ENCODE measurements around the gene JAK2.

The JAK2 gene

DNA sequence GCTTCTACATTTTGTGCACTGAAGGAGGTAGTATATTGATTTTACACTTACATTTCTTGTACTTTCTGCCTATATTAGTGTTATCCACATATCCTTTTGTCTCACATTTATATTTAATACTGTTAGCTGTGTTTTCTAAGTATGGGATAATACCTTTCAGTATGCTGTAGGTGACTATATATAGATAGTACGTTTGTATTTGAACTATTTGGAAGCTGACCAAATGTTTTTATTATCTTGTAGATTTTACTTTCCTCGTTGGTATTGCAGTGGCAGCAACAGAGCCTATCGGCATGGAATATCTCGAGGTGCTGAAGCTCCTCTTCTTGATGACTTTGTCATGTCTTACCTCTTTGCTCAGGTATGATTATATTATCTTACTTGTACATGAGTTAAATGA is 59.1 kb downstream of the JAK2 start:
- whole genome bisulfite sequencing (ENCODE audit: extremely low coverage, insufficient coverage, low lambda C conversion rate): no CpG with 5 or more reads among the region's 4 CpGs
- H3K4ac ChIP-seq (ENCODE audit: low read depth, low read length): no peak overlapping the region
- H2BK120ac ChIP-seq (ENCODE audit: low read depth, low read length): no peak overlapping the region

DNA sequence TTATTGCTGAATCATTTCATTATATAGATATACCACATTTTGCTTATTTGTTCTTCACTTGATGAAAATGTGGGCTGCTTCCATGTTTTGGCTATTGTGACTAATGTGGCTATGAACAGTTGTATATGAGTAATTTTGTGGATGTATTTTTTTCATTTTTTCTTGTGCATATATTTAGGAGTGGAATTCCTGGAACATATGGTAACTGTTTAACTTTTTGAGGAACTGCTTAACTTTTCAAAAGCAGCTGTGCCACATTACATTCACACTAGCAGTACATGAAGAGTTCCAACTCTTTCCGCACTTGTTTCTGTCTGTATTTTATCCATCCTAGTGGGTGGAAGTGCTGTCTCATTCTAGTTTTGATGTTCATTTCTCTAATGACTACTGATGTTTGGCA is 67.8 kb downstream of the JAK2 start:
- H2AK5ac ChIP-seq (ENCODE audit: low read length): no peak overlapping the region
- no CpG with 5 or more reads among the region's 1 CpG for WGBS (ENCODE audit: extremely low coverage, insufficient coverage, low lambda C conversion rate)
- no peak overlapping the region for H3K4ac ChIP-seq (ENCODE audit: low read depth, low read length)
- no peak overlapping the region for H3K27ac ChIP-seq (ENCODE audit: low read depth, low read length)
- no peak overlapping the region for H3K23ac ChIP-seq (ENCODE audit: low read length)
- no peak overlapping the region for H3K4me2 ChIP-seq (ENCODE audit: low read length)
- H3K4me3 ChIP-seq (ENCODE audit: low read length): no peak overlapping the region
- H3K18ac ChIP-seq (ENCODE audit: low read length): no peak overlapping the region
- H3K79me2 ChIP-seq (ENCODE audit: control insufficient read depth, insufficient read depth, low read length): no peaks in the 10 kb centered on the region
- no peak overlapping the region for H4K8ac ChIP-seq (ENCODE audit: low read depth, low read length)
- H3K9ac ChIP-seq (ENCODE audit: low read length): no peak overlapping the region
- H3K56ac ChIP-seq (ENCODE audit: low read length): no peak overlapping the region
- H2BK15ac ChIP-seq (replicated peaks; ENCODE audit: low read depth): no peak overlapping the region
- no peak overlapping the region for H4K5ac ChIP-seq (ENCODE audit: low read length)
- no peaks in the 10 kb centered on the region for H3K79me1 ChIP-seq (ENCODE audit: low read length)
- DNase-seq: no peak
- H3K4me1 ChIP-seq (ENCODE audit: control insufficient read depth, low read depth, low read length): no peaks in the 10 kb centered on the region
- H2BK120ac ChIP-seq (ENCODE audit: low read depth, low read length): no peak overlapping the region
- no peaks in the 10 kb centered on the region for H3K36me3 ChIP-seq (ENCODE audit: control insufficient read depth, insufficient read depth, low read length)
- H3K27me3 ChIP-seq (ENCODE audit: insufficient read depth, low read length, poor library complexity): no peaks in the 10 kb centered on the region
- H2BK5ac ChIP-seq (ENCODE audit: low read length): no peak overlapping the region

More for the DNA sequence above, 59.1 kb downstream of the JAK2 start:
- Histone ChIP-seq H3K56ac (ENCODE audit: low read length) (no peak overlapping the region), H3K4me2 (ENCODE audit: low read length) (no peak overlapping the region), H3K36me3 (ENCODE audit: control insufficient read depth, insufficient read depth, low read length) (no peaks in the 10 kb centered on the region), H3K4me3 (ENCODE audit: low read length) (no peak overlapping the region), H3K79me1 (ENCODE audit: low read length) (no peaks in the 10 kb centered on the region), H2BK15ac (replicated peaks; ENCODE audit: low read depth) (no peak overlapping the region), H3K4me1 (ENCODE audit: control insufficient read depth, low read depth, low read length) (no peaks in the 10 kb centered on the region), H3K27ac (ENCODE audit: low read depth, low read length) (no peak overlapping the region), H2AK5ac (ENCODE audit: low read length) (no peak overlapping the region), H3K18ac (ENCODE audit: low read length) (no peak overlapping the region), H4K5ac (ENCODE audit: low read length) (no peak overlapping the region), H3K79me2 (ENCODE audit: control insufficient read depth, insufficient read depth, low read length) (no peaks in the 10 kb centered on the region), H2BK5ac (ENCODE audit: low read length) (no peak overlapping the region), H4K8ac (ENCODE audit: low read depth, low read length) (no peak overlapping the region), H3K27me3 (ENCODE audit: insufficient read depth, low read length, poor library complexity) (no peaks in the 10 kb centered on the region), H3K9ac (ENCODE audit: low read length) (no peak overlapping the region), H3K23ac (ENCODE audit: low read length) (no peak overlapping the region)
- no peak for DNase-seq

DNA sequence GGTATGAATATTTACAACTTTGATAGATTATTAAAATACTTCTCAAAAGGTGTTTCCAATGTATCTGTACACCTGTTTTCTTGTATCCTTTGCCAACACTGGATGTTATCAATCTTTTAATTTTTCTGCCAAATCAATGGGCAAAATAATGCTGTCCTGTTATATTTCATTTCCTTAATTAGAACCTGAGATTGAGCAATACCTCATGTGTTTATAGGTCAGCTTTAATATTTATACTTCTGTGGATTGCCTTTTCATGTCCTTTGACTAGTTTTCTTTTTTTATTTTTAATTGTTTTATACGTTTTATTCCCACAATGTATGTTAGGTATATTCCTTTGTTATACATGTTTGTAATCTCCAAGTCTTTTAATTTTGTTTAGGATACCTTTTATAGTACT is 77.6 kb downstream of the JAK2 start:
- no peaks in the 10 kb centered on the region for H3K79me1 ChIP-seq (ENCODE audit: low read length)
- H3K79me2 ChIP-seq (ENCODE audit: control insufficient read depth, insufficient read depth, low read length): no peaks in the 10 kb centered on the region
- H2BK15ac ChIP-seq (replicated peaks; ENCODE audit: low read depth): no peak overlapping the region
- no peak overlapping the region for H3K4me3 ChIP-seq (ENCODE audit: low read length)
- H3K4me1 ChIP-seq (ENCODE audit: control insufficient read depth, low read depth, low read length): no peaks in the 10 kb centered on the region
- no peaks in the 10 kb centered on the region for H3K27me3 ChIP-seq (ENCODE audit: insufficient read depth, low read length, poor library complexity)
- no peak overlapping the region for H3K56ac ChIP-seq (ENCODE audit: low read length)
- H2AK5ac ChIP-seq (ENCODE audit: low read length): no peak overlapping the region
- H2BK5ac ChIP-seq (ENCODE audit: low read length): no peak overlapping the region
- WGBS (ENCODE audit: extremely low coverage, insufficient coverage, low lambda C conversion rate): no CpG with 5 or more reads among the region's 1 CpG
- no peak overlapping the region for H3K27ac ChIP-seq (ENCODE audit: low read depth, low read length)
- no peak overlapping the region for H2BK120ac ChIP-seq (ENCODE audit: low read depth, low read length)
- H3K18ac ChIP-seq (ENCODE audit: low read length): no peak overlapping the region
- H3K23ac ChIP-seq (ENCODE audit: low read length): no peak overlapping the region
- no peaks in the 10 kb centered on the region for H3K36me3 ChIP-seq (ENCODE audit: control insufficient read depth, insufficient read depth, low read length)
- no peak overlapping the region for H4K8ac ChIP-seq (ENCODE audit: low read depth, low read length)
- no peak overlapping the region for H3K4me2 ChIP-seq (ENCODE audit: low read length)
- H3K9ac ChIP-seq (ENCODE audit: low read length): no peak overlapping the region
- no peak for DNase-seq
- no peak overlapping the region for H3K4ac ChIP-seq (ENCODE audit: low read depth, low read length)
- no peak overlapping the region for H4K5ac ChIP-seq (ENCODE audit: low read length)

DNA sequence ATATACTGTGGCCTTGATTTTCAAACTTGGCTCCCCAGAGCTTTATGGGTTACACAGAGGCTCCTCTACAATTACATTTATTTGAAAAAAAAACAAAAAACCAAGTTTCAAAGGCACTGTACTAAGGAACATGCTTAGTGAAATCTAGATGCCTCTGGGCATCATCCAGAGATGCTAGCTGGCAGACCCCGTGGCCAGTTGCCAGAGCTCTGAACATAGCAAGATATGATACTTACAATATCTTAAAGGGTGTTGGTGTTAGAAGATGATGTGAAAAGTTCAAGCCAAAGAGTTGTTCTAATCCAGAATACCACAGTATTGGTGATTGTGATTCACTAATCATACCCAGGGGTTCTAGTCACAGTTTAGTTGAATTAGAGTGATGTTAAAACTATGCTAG is 87.8 kb downstream of the JAK2 start:
- no peaks in the 10 kb centered on the region for H3K79me1 ChIP-seq (ENCODE audit: low read length)
- no peak overlapping the region for H2BK15ac ChIP-seq (replicated peaks; ENCODE audit: low read depth)
- H3K9ac ChIP-seq (ENCODE audit: low read length): no peak overlapping the region
- H3K18ac ChIP-seq (ENCODE audit: low read length): no peak overlapping the region
- no peak overlapping the region for H3K56ac ChIP-seq (ENCODE audit: low read length)
- no peak overlapping the region for H2BK5ac ChIP-seq (ENCODE audit: low read length)
- H3K4me1 ChIP-seq (ENCODE audit: control insufficient read depth, low read depth, low read length): no peaks in the 10 kb centered on the region
- no CpG with 5 or more reads among the region's 1 CpG for WGBS (ENCODE audit: extremely low coverage, insufficient coverage, low lambda C conversion rate)
- no peak overlapping the region for H2AK5ac ChIP-seq (ENCODE audit: low read length)
- DNase-seq: no peak
- no peak overlapping the region for H3K27ac ChIP-seq (ENCODE audit: low read depth, low read length)
- no peak overlapping the region for H2BK120ac ChIP-seq (ENCODE audit: low read depth, low read length)
- H3K36me3 ChIP-seq (ENCODE audit: control insufficient read depth, insufficient read depth, low read length): no peaks in the 10 kb centered on the region
- H3K4ac ChIP-seq (ENCODE audit: low read depth, low read length): no peak overlapping the region
- H3K4me3 ChIP-seq (ENCODE audit: low read length): no peak overlapping the region
- no peak overlapping the region for H4K5ac ChIP-seq (ENCODE audit: low read length)
- no peaks in the 10 kb centered on the region for H3K27me3 ChIP-seq (ENCODE audit: insufficient read depth, low read length, poor library complexity)
- H3K79me2 ChIP-seq (ENCODE audit: control insufficient read depth, insufficient read depth, low read length): no peaks in the 10 kb centered on the region
- no peak overlapping the region for H3K4me2 ChIP-seq (ENCODE audit: low read length)
- H3K23ac ChIP-seq (ENCODE audit: low read length): no peak overlapping the region
- no peak overlapping the region for H4K8ac ChIP-seq (ENCODE audit: low read depth, low read length)

DNA sequence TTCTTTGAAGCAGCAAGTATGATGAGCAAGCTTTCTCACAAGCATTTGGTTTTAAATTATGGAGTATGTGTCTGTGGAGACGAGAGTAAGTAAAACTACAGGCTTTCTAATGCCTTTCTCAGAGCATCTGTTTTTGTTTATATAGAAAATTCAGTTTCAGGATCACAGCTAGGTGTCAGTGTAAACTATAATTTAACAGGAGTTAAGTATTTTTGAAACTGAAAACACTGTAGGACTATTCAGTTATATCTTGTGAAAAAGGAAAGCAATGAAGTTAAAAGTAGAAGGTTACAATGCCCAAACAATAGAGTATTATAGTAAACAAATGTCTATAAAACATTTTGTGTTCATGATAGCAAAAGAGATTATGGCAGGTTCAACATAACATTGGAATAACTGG is 88.6 kb downstream of the JAK2 start:
- Histone ChIP-seq H3K36me3 (ENCODE audit: control insufficient read depth, insufficient read depth, low read length) (no peaks in the 10 kb centered on the region), H3K4me1 (ENCODE audit: control insufficient read depth, low read depth, low read length) (no peaks in the 10 kb centered on the region), H2BK15ac (replicated peaks; ENCODE audit: low read depth) (no peak overlapping the region), H3K23ac (ENCODE audit: low read length) (no peak overlapping the region), H2BK120ac (ENCODE audit: low read depth, low read length) (no peak overlapping the region), H4K8ac (ENCODE audit: low read depth, low read length) (no peak overlapping the region), H2BK5ac (ENCODE audit: low read length) (no peak overlapping the region), H3K9ac (ENCODE audit: low read length) (no peak overlapping the region), H3K18ac (ENCODE audit: low read length) (no peak overlapping the region), H4K5ac (ENCODE audit: low read length) (no peak overlapping the region), H3K4me3 (ENCODE audit: low read length) (no peak overlapping the region), H3K79me2 (ENCODE audit: control insufficient read depth, insufficient read depth, low read length) (no peaks in the 10 kb centered on the region), H3K4ac (ENCODE audit: low read depth, low read length) (no peak overlapping the region), H3K27ac (ENCODE audit: low read depth, low read length) (no peak overlapping the region), H3K56ac (ENCODE audit: low read length) (no peak overlapping the region), H3K27me3 (ENCODE audit: insufficient read depth, low read length, poor library complexity) (no peaks in the 10 kb centered on the region), H3K4me2 (ENCODE audit: low read length) (no peak overlapping the region), H3K79me1 (ENCODE audit: low read length) (no peaks in the 10 kb centered on the region), H2AK5ac (ENCODE audit: low read length) (no peak overlapping the region)
- WGBS (ENCODE audit: extremely low coverage, insufficient coverage, low lambda C conversion rate): no CpG with 5 or more reads among the region's 1 CpG
- DNase-seq: no peak

DNA sequence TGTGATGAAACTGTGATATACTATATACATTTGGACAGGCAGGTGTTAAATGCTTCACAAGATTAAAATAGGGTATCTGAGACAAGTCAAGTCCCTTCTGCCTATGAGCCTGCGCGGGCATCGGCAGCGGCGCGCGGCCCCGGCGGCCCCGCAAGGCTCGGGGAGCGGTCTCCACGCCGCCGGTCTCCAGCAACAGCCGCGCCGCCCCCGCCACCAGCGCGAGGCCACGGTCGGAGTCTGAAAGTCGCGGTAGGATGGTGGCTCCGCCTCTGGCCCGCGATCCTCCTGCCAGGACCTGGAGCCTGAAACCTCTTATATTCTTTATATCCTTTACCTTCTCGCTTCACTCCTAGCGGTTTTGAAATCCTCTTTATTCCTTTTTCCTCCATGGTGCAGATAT is 100.9 kb downstream of the JAK2 start:
- Histone ChIP-seq H4K5ac (ENCODE audit: low read length) (no peak overlapping the region), H2BK120ac (ENCODE audit: low read depth, low read length) (no peak overlapping the region), H3K18ac (ENCODE audit: low read length) (no peak overlapping the region), H2BK15ac (replicated peaks; ENCODE audit: low read depth) (no peak overlapping the region), H3K4me2 (ENCODE audit: low read length) (no peak overlapping the region), H3K79me1 (ENCODE audit: low read length) (no peaks in the 10 kb centered on the region), H3K79me2 (ENCODE audit: control insufficient read depth, insufficient read depth, low read length) (no peaks in the 10 kb centered on the region), H2BK5ac (ENCODE audit: low read length) (no peak overlapping the region), H4K8ac (ENCODE audit: low read depth, low read length) (no peak overlapping the region), H3K27ac (ENCODE audit: low read depth, low read length) (no peak overlapping the region), H3K4ac (ENCODE audit: low read depth, low read length) (no peak overlapping the region), H3K27me3 (ENCODE audit: insufficient read depth, low read length, poor library complexity) (no peaks in the 10 kb centered on the region), H3K9ac (ENCODE audit: low read length) (no peak overlapping the region), H3K36me3 (ENCODE audit: control insufficient read depth, insufficient read depth, low read length) (no peaks in the 10 kb centered on the region), H3K23ac (ENCODE audit: low read length) (no peak overlapping the region), H3K56ac (ENCODE audit: low read length) (no peak overlapping the region), H2AK5ac (ENCODE audit: low read length) (no peak overlapping the region), H3K4me1 (ENCODE audit: control insufficient read depth, low read depth, low read length) (no peaks in the 10 kb centered on the region), H3K4me3 (ENCODE audit: low read length) (no peak overlapping the region)
- DNase-seq: no peak
- no CpG with 5 or more reads among the region's 30 CpGs for WGBS (ENCODE audit: extremely low coverage, insufficient coverage, low lambda C conversion rate)

All from mesendoderm (in vitro differentiated cells).